ENCODE measurements around the gene VNN1.

DNA sequence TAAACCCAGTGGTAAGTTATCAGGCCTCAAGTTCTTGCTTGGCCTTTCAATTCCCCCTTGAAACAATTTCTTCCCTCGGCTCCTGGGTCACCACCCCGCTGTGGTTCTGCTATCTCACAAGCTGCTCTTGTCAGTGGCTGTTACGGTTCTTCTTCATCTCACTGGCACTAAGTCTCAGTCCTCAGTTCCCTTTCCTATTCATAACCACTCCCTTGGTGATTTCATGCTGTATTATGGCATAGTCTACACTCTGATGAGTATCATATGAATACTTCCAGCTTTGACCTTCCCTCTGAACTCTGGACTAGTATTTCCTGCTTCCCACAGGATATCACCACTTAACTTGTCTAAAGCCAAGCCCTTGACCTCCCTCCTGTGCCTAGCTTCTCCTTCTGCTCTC lies 62.8 kb downstream of the VNN1 start:
- TF ChIP-seq, protein P1, sequence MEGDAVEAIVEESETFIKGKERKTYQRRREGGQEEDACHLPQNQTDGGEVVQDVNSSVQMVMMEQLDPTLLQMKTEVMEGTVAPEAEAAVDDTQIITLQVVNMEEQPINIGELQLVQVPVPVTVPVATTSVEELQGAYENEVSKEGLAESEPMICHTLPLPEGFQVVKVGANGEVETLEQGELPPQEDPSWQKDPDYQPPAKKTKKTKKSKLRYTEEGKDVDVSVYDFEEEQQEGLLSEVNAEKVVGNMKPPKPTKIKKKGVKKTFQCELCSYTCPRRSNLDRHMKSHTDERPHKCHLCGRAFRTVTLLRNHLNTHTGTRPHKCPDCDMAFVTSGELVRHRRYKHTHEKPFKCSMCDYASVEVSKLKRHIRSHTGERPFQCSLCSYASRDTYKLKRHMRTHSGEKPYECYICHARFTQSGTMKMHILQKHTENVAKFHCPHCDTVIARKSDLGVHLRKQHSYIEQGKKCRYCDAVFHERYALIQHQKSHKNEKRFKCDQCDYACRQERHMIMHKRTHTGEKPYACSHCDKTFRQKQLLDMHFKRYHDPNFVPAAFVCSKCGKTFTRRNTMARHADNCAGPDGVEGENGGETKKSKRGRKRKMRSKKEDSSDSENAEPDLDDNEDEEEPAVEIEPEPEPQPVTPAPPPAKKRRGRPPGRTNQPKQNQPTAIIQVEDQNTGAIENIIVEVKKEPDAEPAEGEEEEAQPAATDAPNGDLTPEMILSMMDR (conservative IDR thresholded peaks at IDR 0.05; ENCODE audit: low read length), result no peak
- no peak for TF ChIP-seq EZH2phosphoT487 (IDR thresholded peaks at IDR 0.05; ENCODE audit: borderline replicate concordance)
